ENCODE results near the gene PLA2R1.

The PLA2R1 gene

GRCh38 chr2:159996792-159997546 lies 65.4 kb downstream of the PLA2R1 start:
- DNase-seq (ENCODE audit: low spot score) = no peak
- no peak for TF ChIP-seq CTCF (IDR thresholded peaks at IDR 0.05; ENCODE audit: borderline replicate concordance, control extremely low read depth, extremely low read depth, insufficient read depth, missing control alignments)
- in situ Hi-C loops (cut with MboI; ENCODE audit: low sequenced_read_pairs, unreplicated experiment) = loop anchor here (25.0 kb wide), 1 partner anchor 1085 kb away; no protein-coding TSS in a partner anchor

GRCh38 chr2:159995038-159995437 lies 67.4 kb downstream of the PLA2R1 start:
- no peak for TF ChIP-seq CTCF (IDR thresholded peaks at IDR 0.05; ENCODE audit: borderline replicate concordance, control extremely low read depth, extremely low read depth, insufficient read depth, missing control alignments)
- no peak for DNase-seq (ENCODE audit: low spot score)
- in situ Hi-C loops (cut with MboI; ENCODE audit: low sequenced_read_pairs, unreplicated experiment) = loop anchor here (25.0 kb wide), 1 partner anchor 1083 kb away; no protein-coding TSS in a partner anchor

- DNase-seq (ENCODE audit: low spot score) = no peak
- TF ChIP-seq CTCF (IDR thresholded peaks at IDR 0.05; ENCODE audit: borderline replicate concordance, control extremely low read depth, extremely low read depth, insufficient read depth, missing control alignments) = no peak
- in situ Hi-C loops (cut with MboI; ENCODE audit: low sequenced_read_pairs, unreplicated experiment) = loop anchor here (25.0 kb wide), 1 partner anchor 1077 kb away; no protein-coding TSS in a partner anchor
These were observed 73.2 kb downstream of the PLA2R1 start for GRCh38 chr2:159989249-159989648.

- in situ Hi-C loops (cut with MboI; ENCODE audit: low sequenced_read_pairs, unreplicated experiment) = loop anchor here (25.0 kb wide), 1 partner anchor 1076 kb away; no protein-coding TSS in a partner anchor
- no peak for TF ChIP-seq CTCF (IDR thresholded peaks at IDR 0.05; ENCODE audit: borderline replicate concordance, control extremely low read depth, extremely low read depth, insufficient read depth, missing control alignments)
- DNase-seq (ENCODE audit: low spot score) = no peak
These were observed 73.9 kb downstream of the PLA2R1 start for GRCh38 chr2:159988412-159988970.

- no peak for TF ChIP-seq CTCF (IDR thresholded peaks at IDR 0.05; ENCODE audit: borderline replicate concordance, control extremely low read depth, extremely low read depth, insufficient read depth, missing control alignments)
- DNase-seq (ENCODE audit: low spot score) = no peak
- in situ Hi-C loops (cut with MboI; ENCODE audit: low sequenced_read_pairs, unreplicated experiment) = loop anchor here (25.0 kb wide), 1 partner anchor 1075 kb away; no protein-coding TSS in a partner anchor
These were observed 75.2 kb downstream of the PLA2R1 start for GRCh38 chr2:159987181-159987580.

- no peak for TF ChIP-seq CTCF (IDR thresholded peaks at IDR 0.05; ENCODE audit: borderline replicate concordance, control extremely low read depth, extremely low read depth, insufficient read depth, missing control alignments)
- in situ Hi-C loops (cut with MboI; ENCODE audit: low sequenced_read_pairs, unreplicated experiment) = loop anchor here (25.0 kb wide), 1 partner anchor 1073 kb away; no protein-coding TSS in a partner anchor
- no peak for DNase-seq (ENCODE audit: low spot score)
These were observed 76.8 kb downstream of the PLA2R1 start for GRCh38 chr2:159985656-159986055.
